HG03066 (cell line): ENCODE data around the gene POU2F3.

Experiments used
- ATAC-seq: cut with Tn5 transposase; IDR thresholded peaks from one replicate; pipeline ENCODE4 v1.9.1; 2021; ENCODE audit warnings: low read depth; ENCODE audit not compliant: unreplicated experiment

Gene POU2F3

DNA sequence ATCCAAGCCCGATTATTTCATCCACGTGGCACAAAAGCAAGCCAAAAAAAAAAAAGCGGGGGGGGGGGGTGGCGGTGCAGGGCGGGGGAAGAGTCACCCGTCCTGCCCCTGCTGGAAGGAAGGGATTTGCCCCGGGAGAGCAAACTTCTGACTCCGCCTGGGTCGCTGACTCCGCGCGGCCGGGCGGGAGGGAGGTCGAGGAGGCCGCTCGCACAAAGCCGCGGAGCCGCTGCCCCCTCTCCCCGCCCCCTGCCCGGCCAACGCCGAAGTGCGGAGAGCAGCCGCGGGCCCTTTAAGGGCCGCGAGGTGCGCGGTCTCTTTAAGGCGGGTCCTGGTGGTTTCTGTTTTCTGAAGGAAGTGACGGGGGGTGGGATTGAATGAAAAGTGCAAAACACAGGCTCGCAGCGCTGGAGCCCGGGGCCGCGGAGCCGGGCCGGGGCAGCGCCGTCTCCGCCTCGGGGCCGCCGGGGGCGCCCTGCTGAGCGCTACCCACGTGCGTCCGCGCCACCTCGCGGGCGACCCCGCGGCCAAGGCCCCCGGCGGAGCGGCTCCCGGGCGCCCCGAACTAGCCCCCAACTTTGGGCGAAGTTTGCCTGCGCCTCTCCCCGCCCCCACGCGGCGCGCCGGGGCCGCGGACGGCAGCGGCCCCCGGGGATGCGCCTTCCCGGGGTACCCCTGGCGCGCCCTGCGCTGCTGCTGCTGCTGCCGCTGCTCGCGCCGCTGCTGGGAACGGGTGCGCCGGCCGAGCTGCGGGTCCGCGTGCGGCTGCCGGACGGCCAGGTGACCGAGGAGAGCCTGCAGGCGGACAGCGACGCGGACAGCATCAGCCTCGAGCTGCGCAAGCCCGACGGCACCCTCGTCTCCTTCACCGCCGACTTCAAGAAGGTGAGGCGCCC, 29.1 kb upstream of the POU2F3 start, which contains the start of gene OAF:
TSS of gene OAF (plus strand) at position 407 of the 896 bp plus-strand sequence. CDS start at position 655, 248 bp downstream.
- peak; percentile 73 for ATAC-seq

DNA sequence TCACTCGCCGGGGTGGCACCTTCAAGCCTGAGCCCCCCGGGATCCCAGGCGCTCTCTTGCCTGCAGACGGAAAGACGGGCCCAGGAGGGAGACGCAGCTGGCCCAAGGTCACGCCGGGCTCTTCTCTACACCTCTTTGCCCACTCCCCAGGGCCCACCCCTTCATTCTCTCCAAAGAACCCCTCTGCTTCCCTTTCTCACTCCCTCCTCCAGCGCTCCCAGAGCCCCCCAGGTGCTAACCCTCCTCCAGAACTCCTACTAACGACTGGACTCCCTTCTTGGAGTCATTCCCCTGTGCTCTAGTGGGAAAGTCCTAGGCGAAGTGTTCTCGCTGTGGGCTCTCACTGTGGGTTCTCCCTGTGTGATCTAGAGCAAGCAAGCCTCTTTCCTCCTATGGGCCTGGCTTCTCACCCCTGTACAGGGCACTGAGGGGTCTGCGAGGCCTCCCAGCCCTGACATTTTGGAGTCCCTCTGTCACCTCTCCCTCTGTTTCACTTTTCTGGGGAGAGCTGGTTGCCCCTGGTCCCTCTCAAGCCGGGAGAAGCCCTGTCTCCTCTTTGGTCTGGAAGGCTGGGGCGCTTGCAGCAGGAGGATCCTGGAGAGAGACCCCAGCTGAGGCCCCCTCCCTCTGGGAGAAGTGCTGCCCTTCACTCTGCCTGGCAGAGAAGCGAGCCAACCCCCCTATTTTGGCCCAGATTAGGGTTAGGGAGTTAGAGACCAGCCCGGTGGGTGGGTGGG, 28.2 kb upstream of the POU2F3 start:
- ATAC-seq: no peak

DNA sequence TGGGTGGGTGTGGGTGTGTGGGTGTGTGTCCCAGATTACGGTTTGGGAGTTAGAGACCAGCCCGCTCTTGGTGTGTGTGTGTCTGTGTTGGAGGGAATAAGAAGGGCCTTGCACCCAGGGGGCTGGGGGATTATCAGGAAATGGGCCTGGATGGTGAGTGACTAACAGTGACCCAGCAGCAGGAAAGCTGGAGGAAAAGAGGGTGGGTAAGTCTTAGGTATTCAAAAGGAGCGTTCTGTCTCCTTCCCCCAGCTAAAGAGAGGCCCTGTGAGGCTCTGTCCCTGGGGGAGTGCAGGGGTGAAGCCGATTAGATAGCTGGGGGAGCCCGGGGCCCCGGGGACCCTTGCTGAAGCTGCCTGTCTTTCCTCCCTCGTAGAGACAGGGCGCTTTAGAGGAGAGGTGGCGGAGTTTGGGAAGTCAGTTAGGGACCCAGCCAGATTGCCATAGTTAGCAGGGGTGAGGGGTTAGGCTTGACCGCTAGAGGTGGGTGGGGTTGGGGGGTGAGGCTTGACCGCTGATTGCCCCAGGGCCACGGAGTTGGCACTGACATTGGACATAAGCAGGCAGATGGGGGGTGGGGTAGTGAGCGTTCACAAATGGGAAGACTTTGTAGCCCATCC, 27.6 kb upstream of the POU2F3 start:
- no peak for ATAC-seq

- no peak for ATAC-seq
Observed at GRCh38 chr11:120212926-120213325, 27.0 kb upstream of the POU2F3 start.

GRCh38 chr11:120214581-120214980, 25.4 kb upstream of the POU2F3 start:
- ATAC-seq: no peak

DNA sequence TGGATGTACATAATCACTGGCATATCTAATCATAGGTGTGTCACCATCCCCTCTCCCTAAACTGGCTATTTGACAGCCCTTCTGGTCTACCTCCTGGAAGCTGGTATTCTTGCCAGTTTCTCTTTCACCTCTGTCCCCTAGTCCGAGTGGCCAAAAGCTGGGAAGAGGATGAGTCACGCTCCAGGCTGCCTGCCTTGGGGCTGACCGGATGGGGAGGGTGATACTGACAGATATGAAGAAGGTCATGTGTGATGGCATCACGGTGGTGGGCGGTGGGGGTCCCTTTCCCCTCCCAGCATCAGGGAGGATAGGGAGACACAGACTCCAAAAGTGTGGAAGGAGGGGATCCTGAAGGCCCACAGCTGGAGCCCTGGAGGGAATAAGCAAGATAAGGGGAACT, 24.3 kb upstream of the POU2F3 start:
- no peak for ATAC-seq

- ATAC-seq: no peak
Observed at GRCh38 chr11:120216426-120217102, 23.4 kb upstream of the POU2F3 start.

DNA sequence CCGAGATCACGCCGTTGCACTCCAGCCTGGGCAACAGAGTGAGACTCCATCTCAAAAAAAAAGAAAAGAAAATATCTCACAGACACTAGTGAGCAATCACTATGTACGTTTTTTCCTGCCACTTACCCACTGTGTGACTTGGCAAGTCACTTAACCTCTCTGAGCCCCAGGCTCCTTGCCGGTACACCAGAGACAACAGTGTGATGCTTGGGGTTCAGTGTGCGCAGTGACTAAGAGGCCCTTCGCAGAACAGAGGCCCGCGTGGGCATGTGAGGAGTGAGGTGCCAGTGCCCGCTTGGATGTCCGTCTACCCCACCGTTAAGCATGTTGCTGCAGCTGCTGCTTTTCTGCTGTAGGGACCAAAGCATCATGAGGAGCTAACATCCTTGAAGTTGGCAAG, 22.4 kb upstream of the POU2F3 start:
- ATAC-seq: no peak

GRCh38 chr11:120217941-120218694, 21.8 kb upstream of the POU2F3 start:
- ATAC-seq: no peak

DNA sequence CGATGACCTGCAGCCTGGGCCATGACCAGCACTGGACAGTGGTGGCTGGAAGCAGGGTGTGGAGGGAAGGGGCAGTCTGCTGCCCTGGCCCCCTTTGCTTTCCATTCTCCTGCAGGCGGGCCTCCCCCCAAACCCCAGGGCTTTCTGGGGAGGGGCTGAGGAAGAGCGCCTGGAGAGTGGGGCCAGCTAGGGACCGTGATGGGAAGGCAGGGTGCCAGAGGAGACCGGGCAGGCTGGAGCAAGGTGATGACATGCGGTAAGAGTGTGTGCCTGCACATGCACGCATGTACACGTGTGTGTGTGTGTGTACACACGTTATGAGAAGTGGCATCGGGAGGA, 21.3 kb upstream of the POU2F3 start:
- no peak for ATAC-seq

- no peak for ATAC-seq
Observed at GRCh38 chr11:120219232-120219937, 20.6 kb upstream of the POU2F3 start.

GRCh38 chr11:120219938-120220746, 19.8 kb upstream of the POU2F3 start:
- ATAC-seq: no peak

DNA sequence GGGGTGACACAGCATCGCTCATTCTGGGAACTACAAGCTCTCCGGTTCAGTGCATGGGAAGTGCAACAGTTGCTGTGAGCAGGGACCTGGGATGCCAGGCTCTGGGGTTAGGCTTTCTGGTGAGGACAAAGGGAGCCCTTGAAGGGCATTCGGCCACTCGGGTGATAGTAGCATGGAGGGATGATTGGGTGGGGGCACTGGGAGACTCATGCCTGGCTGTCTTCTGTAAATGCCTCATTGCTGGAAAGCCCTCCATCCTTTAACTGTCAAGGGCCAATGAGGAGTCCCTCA, 19.2 kb upstream of the POU2F3 start:
- no peak for ATAC-seq

DNA sequence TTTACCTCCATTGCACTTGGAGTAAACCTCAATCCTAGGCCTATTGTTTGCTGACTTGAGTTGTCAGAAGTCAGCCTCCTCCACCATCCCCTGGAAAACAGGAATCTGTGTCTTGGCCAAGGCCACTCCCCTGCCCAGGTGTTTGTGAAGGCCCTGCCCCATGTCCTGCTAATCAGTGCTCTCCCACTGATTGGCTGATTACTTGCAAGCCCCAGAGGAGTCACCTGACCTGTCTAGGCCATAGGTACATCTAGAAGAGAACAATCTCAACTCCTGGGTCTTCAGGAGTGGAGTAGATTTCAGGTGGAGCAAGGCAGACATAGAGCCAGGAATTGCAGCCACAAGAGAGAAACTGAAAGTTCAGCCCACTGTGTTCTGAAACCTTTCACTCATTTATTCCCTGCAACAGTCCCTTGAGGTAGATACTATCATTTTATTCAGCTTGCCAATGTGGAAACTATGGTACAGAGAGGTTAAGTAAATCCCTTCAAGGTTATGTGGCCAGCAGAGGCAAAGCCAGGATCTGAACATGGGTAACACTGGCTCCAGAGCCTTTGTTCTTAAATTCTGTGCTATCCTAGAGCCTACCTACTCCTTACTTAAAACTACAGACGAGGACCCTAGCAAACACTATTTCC, 18.7 kb upstream of the POU2F3 start:
- no peak for ATAC-seq

- ATAC-seq: no peak
Observed at GRCh38 chr11:120222916-120223315, 17.0 kb upstream of the POU2F3 start.

- no peak for ATAC-seq
Observed at GRCh38 chr11:120223793-120224192, 16.1 kb upstream of the POU2F3 start.

- ATAC-seq: no peak
Observed at GRCh38 chr11:120224361-120224760, 15.6 kb upstream of the POU2F3 start.
